A673 (cell line): ENCODE results near the gene NAV2. TPM values are rescaled to one million over a fixed set of nuclear protein-coding genes. Genes with fewer than 3 reads are reported as not detected.

Experiments used
- BruUV-seq: library from RNA; stranded (reverse); fragments of 400-500 nt; replicated peaks from 2 replicates; lab custom pipeline; 2021; lab: Mats Ljungman, UMichigan
- CTCF ChIA-PET: fragments of 300-600 bp; sonication (Branson Sonifier 250); formaldehyde crosslinking; loops from one replicate; lab custom pipeline; 2022; ENCODE audit warnings: antibody characterized with exemption; lab: Charles Lee
- POLR2A ChIA-PET: fragments of 300-600 bp; sonication (Branson Sonifier 250); formaldehyde crosslinking; loops from one replicate; lab custom pipeline; 2022; ENCODE audit warnings: antibody characterized with exemption; ENCODE audit not compliant: low non-redundant PET; lab: Charles Lee
- DNase-seq: peaks from one replicate; pipeline ENCODE4 v3.0.0-alpha.2; 2015; ENCODE audit warnings: low spot score
- H3K27ac ChIP-seq: fragments of 200-600 bp; sonication (generic); 2 replicates; pipeline ENCODE4 v1.5.1; 2016; ENCODE audit warnings: mixed run types, low read depth, mild to moderate bottlenecking, mixed read lengths, antibody characterized with exemption, low read length; ENCODE audit not compliant: poor library complexity, severe bottlenecking
- H3K27me3 ChIP-seq: fragments of 200-600 bp; sonication (generic); replicated peaks from 2 replicates; pipeline ENCODE4 v1.6.1; 2017; ENCODE audit warnings: mixed run types, low read depth, mild to moderate bottlenecking, mixed read lengths, antibody characterized with exemption, low read length; ENCODE audit not compliant: insufficient read depth, poor library complexity
- H3K36me3 ChIP-seq: fragments of 200-600 bp; sonication (generic); 2 replicates; pipeline ENCODE4 v1.6.1; 2016; ENCODE audit warnings: mixed run types, mild to moderate bottlenecking, mixed read lengths, antibody characterized with exemption, low read length; ENCODE audit not compliant: insufficient read depth, poor library complexity, severe bottlenecking
- H3K4me1 ChIP-seq: fragments of 200-600 bp; sonication (generic); 2 replicates; pipeline ENCODE4 v1.6.1; 2017; ENCODE audit warnings: mixed run types, mild to moderate bottlenecking, mixed read lengths, antibody characterized with exemption, low read length; ENCODE audit not compliant: insufficient read depth, poor library complexity, severe bottlenecking
- H3K4me3 ChIP-seq: fragments of 200-600 bp; sonication (generic); 2 replicates; pipeline ENCODE4 v1.5.1; 2016; ENCODE audit warnings: low read depth, mixed run types, mild to moderate bottlenecking, mixed read lengths, low read length; ENCODE audit not compliant: poor library complexity, severe bottlenecking
- H3K9me3 ChIP-seq: fragments of 200-600 bp; sonication (generic); 2 replicates; pipeline ENCODE4 v1.6.1; 2016; ENCODE audit warnings: mixed run types, low read depth, mild to moderate bottlenecking, mixed read lengths, antibody characterized with exemption, low read length; ENCODE audit not compliant: poor library complexity, severe bottlenecking
- EZH2 ChIP-seq: fragments of 200-600 bp; sonication (generic); IDR thresholded peaks from 2 replicates; pipeline ENCODE4 v1.6.1; 2017; ENCODE audit warnings: borderline replicate concordance, low read depth, mild to moderate bottlenecking, mixed read lengths, antibody characterized with exemption, low read length; ENCODE audit not compliant: poor library complexity, severe bottlenecking
- intact Hi-C: fragments of 100-400 bp; cut with micrococcal nuclease; formaldehyde crosslinking; loops from one replicate; pipeline ENCODE4 v1.10.0; 2022; ENCODE audit not compliant: unreplicated experiment
- total RNA-seq: library from RNA; stranded (reverse); gene quantifications from 2 replicates; pipeline ENCODE4 v1.2.3, GENCODE V29; 2021
- TF ChIP-seq, protein P1 (sequence below): fragments of 300-800, 200-600 bp; sonication (generic); conservative IDR thresholded peaks from 2 replicates; pipeline ENCODE4 v1.5.1; 2017; ENCODE audit warnings: low read depth, mild to moderate bottlenecking, antibody characterized with exemption, low read length, moderate library complexity, mixed read lengths

The NAV2 gene
- total RNA-seq, 1 experiment from 2014 or later, result not detected

DNA sequence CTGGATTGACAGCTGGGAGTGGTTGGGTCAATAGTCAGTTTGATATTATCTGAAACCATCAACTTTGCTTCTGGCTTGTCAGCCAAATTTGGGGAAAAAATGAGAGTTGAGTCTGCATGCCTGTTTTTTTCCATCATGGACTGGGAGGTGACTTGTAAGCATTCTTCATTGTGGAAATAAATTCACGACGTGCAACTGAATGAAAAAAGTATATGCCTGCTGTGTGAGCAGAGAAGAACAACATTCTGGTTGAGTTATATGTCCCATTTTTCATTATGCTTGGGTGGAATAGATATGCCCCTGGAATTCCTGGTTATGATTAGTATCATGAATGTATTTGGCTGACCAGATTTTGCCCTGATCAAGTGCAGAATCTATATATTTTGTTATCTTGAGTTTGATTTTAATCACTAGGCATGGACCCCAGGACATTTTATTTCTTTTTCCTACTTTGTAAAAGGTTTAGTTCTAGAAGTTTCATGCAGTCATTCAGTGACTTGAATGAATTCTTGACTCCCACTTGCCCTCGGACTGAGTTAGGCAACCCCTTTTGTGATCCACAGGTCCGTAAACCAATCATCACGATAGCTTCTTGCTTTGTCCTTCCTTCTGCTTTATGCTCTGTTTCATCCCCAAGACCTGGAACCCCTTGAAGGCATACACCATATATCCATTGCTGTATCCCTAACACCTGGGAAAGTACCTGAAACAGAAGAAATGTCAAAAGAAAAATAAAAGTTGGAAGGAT is 205.8 kb downstream of the NAV2 start:
- no peak overlapping the region for H3K4me3 ChIP-seq
- no peaks in the 10 kb centered on the region for H3K27me3 ChIP-seq
- no peak for DNase-seq
- CTCF ChIA-PET, result interaction anchor here (0.6 kb wide), 1 partner anchor 360 kb away, joined by 4 read pairs; no protein-coding TSS in a partner anchor
- H3K36me3 ChIP-seq, result no peaks in the 10 kb centered on the region
- no peaks in the 10 kb centered on the region for H3K9me3 ChIP-seq
- intact Hi-C loops, result no loop called here
- POLR2A ChIA-PET, result no interaction called here
- TF ChIP-seq, protein P1, sequence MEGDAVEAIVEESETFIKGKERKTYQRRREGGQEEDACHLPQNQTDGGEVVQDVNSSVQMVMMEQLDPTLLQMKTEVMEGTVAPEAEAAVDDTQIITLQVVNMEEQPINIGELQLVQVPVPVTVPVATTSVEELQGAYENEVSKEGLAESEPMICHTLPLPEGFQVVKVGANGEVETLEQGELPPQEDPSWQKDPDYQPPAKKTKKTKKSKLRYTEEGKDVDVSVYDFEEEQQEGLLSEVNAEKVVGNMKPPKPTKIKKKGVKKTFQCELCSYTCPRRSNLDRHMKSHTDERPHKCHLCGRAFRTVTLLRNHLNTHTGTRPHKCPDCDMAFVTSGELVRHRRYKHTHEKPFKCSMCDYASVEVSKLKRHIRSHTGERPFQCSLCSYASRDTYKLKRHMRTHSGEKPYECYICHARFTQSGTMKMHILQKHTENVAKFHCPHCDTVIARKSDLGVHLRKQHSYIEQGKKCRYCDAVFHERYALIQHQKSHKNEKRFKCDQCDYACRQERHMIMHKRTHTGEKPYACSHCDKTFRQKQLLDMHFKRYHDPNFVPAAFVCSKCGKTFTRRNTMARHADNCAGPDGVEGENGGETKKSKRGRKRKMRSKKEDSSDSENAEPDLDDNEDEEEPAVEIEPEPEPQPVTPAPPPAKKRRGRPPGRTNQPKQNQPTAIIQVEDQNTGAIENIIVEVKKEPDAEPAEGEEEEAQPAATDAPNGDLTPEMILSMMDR, result no peak
- TF ChIP-seq EZH2, result no peak
- H3K4me1 ChIP-seq, result no peaks in the 10 kb centered on the region
- no TSS peak for BruUV-seq
- H3K27ac ChIP-seq, result no peak overlapping the region

DNA sequence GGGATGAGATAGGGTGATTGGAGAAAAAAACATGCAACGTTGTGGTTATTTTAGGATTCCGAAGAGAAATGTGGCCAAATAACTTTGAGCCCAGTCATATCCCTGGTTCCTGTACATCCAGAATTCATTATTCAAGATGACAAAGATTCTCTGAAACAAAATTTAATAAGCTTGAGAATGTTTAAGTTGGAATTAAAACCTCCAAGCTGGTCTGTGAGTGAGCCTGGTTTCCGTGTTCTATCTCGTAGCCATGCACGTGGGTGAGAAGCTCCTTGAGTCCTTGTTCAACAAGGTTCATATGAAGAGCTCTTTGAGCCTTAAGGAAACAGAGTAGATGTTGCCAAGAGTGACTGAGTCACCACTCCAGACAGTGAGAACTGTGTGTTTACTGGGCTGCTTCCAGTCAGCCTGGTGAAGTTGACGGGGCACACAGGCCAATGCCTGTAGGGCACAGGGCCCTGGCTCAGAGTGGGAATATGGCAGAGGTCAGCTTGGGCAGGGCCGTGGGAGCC is 206.5 kb downstream of the NAV2 start:
- TF ChIP-seq, protein P1, result no peak
- TF ChIP-seq EZH2, result no peak
- H3K4me3 ChIP-seq, result no peak overlapping the region
- H3K36me3 ChIP-seq, result no peaks in the 10 kb centered on the region
- DNase-seq, result no peak
- no peak overlapping the region for H3K27ac ChIP-seq
- CTCF ChIA-PET, result no interaction called here
- no peaks in the 10 kb centered on the region for H3K27me3 ChIP-seq
- H3K4me1 ChIP-seq, result no peaks in the 10 kb centered on the region
- H3K9me3 ChIP-seq, result no peaks in the 10 kb centered on the region
- POLR2A ChIA-PET, result no interaction called here
- BruUV-seq, result no TSS peak
- intact Hi-C loops, result no loop called here

DNA sequence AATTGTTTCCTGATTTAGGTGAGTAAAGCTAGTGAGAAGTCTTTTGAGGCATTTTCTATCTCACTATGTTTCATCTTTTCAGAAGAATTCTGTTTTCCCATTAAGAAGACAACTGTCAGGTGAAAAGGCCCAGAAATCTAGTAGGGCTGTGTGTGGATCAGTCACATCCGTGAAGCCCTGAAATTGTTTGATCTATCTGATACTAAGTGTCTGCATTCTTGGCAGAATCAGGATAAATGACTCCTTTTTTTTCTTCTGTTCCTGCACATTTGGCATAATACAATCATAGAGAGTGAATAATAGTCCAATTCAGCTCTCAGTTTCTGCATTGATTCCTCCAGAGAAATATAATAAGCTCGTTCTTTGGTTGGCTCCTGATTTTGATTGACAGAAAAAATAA is 208.3 kb downstream of the NAV2 start:
- intact Hi-C loops, result no loop called here
- TF ChIP-seq, protein P1, result no peak
- TF ChIP-seq EZH2, result no peak
- no peaks in the 10 kb centered on the region for H3K9me3 ChIP-seq
- no peaks in the 10 kb centered on the region for H3K36me3 ChIP-seq
- no peaks in the 10 kb centered on the region for H3K4me1 ChIP-seq
- H3K4me3 ChIP-seq, result no peak overlapping the region
- H3K27ac ChIP-seq, result no peak overlapping the region
- CTCF ChIA-PET, result no interaction called here
- BruUV-seq, result no TSS peak
- no peaks in the 10 kb centered on the region for H3K27me3 ChIP-seq
- POLR2A ChIA-PET, result interaction anchor here (0.6 kb wide), 1 partner anchor 185 kb away, joined by 3 read pairs; no protein-coding TSS in a partner anchor
- no peak for DNase-seq
